ENCODE measurements around the gene RAB5B.
"Not testable (repeated sequence)": the region's sequence is repeated elsewhere in the genome, so short reads cannot be mapped to it uniquely, and the experiment has no call there.

RAB5B gene

GRCh38 chr12:55985341-55985740 lies 11.5 kb downstream of the RAB5B start:
- no peak for DNase-seq

GRCh38 chr12:55985976-55986375 lies 12.1 kb downstream of the RAB5B start:
- DNase-seq = not testable (repeated sequence)

- DNase-seq = no peak
Measured at GRCh38 chr12:55991110-55991509, 17.2 kb downstream of the RAB5B start.

- DNase-seq = no peak
Measured at GRCh38 chr12:55993230-55993853, 19.5 kb downstream of the RAB5B start.

DNA sequence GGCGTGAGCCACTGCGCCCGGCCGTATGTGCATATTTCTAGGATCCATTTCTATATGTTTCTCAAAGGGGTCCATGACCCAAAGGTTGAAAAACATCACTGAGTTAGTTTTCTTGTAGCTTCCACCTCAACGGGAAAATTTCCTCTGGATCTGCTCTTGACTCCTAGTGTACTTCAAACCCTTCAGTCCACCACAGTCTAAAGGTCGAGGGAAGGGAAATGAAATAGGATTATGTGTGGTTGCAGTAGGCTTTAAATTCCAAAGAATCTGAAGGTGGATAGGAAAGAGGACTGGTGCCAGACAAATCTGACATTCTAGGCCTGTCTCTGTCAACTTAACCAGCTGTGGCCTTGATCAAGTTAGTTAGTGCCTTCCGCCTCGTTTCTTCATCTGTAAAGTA lies 21.5 kb downstream of the RAB5B start:
- no peak for DNase-seq

GRCh38 chr12:55996201-55996714 lies 22.4 kb downstream of the RAB5B start:
- DNase-seq = peak; percentile 47

DNA sequence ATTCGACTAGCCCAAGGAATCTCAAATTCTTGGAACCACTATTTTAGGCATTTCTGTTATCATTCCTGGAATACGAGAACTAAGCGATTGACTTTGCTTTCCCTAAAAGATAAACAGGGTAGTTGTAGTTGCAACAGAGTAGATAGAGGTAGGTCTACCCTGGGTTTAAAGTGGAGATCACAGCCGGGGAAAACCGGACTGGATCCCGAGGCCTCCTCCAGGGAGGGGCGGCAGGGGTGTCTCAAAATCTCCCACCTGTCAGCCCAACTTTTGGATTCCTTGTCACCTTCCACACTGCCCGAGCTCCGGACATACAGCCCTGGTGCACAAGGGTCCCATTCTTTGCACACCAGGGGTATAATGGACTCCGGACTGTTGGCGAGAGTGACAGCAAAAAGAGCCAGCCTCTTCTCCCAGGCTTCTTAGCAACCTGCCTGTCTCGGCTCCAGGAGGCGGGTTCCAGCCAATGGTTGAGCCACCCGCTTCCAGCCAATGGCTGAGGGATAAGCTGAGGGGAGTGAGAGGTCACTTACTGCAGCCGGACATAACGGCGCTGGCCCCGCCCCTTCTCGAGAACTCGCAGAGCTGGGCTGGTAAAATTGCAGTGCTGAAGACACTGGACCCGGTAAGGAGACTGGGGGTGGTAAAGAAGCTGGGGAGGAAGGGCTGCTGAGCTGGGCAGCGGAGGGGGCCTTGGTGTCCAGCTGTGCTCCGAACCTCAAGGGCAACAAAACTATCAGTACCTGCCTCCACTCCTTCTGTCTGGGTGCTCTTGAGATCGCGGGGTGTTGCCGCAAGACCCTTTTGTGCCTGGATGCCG lies 23.0 kb downstream of the RAB5B start, which contains the start of gene SUOX:
Gene SUOX, plus strand, starts transcription at position 562 of the 820 bp plus-strand sequence. CDS start 4,946 bp downstream, outside the sequence.
- peak; percentile 74 for DNase-seq

DNA sequence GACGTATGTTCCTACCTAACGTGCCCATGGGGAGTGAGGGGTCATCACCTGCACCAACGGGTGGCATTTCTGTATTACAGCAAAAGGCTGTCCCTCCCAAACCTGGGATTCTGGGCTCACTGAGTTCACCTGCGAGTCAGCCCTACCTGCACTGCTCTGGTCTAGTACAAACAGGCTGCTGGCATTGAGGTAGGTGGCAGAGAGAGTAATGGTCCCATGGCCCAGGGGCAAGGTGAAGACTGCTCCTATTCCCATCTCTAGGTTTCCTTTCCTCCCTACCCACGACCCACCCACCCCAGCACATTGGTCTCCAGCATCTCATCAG lies 23.6 kb downstream of the RAB5B start:
- no peak for DNase-seq

- not testable (repeated sequence) for DNase-seq
Measured at GRCh38 chr12:55999522-55999921, 25.6 kb downstream of the RAB5B start.

GRCh38 chr12:55999999-56000540 lies 26.2 kb downstream of the RAB5B start:
- not testable (repeated sequence) for DNase-seq

- DNase-seq = no peak
Measured at GRCh38 chr12:56001487-56002100, 27.7 kb downstream of the RAB5B start.

GRCh38 chr12:56003376-56003775 lies 29.5 kb downstream of the RAB5B start:
- not testable (repeated sequence) for DNase-seq

GRCh38 chr12:56004211-56004610 lies 30.3 kb downstream of the RAB5B start:
- DNase-seq = no peak

- DNase-seq = peak; percentile 33
Measured at GRCh38 chr12:56007564-56008559, 34.0 kb downstream of the RAB5B start.

DNA sequence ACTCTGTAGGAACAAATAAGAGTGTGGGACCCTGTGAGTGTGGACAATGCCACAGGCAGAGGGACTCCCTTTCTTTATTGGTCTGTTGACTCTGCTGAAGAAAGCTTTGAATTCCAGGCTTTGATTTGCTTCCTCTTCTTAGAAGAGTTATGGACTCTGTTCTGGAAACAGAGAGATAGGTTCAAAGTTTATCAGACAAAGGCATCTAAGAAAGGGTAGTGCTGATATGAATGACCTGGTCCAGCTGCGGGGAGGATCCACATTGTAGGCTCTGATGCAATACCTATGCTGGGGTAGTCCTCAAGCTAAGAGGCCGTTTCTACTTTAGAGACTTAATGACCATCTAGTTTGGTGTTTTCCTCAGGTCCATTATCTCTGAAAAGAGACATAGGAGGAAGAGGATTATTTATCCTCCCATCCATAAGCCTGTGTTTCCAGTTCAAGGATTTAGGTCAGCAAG lies 36.3 kb downstream of the RAB5B start:
- no peak for DNase-seq

DNA sequence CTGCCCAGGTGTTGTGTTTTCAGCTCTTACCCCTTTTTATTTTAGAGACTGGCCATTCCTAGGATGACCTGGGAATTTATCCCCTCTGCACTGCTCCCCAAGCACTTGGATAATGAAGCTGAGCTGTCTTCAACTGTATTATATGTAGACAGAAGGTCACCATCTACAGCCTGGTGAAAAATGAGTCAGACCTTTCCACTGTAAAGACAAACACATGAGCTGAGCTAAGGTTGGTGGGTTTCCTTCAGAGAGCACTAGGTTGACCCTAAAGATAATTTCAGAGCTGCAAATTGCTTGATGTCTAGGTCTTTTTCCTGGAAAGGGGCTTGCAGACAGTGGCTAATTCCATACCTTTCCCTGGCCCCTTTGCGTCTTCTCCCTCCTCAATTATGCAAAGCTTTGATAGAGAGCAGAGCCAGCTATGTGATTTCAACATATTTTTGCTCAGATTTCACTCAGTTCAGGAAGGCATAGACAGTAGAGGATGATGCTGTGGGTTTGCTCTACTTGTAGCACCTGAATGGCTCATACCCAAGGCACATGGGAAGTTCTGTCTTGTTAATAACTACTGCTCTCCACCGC lies 37.7 kb downstream of the RAB5B start:
- DNase-seq = no peak

- no peak for DNase-seq
Measured at GRCh38 chr12:56013482-56013881, 39.6 kb downstream of the RAB5B start.

- DNase-seq = peak; percentile 4
Measured at GRCh38 chr12:56014205-56014604, 40.3 kb downstream of the RAB5B start.

DNA sequence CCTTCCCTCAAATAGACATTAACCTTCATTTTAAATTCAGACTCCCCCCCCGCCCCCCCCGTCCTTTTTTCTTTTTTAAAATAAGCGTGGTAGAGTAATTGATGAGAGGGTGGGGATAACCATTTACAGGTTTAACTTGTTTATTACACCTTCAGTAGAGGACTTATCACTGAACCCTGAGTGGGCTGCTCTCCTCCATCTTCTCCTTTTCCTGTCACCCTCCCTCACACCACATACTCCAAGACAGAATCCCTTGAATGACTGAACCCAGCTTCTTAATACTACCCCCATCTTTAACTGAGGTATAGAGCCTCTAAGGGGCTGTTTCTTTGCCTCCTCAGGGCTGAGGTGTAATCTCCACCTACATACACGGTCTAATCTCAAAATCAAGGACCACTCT lies 43.3 kb downstream of the RAB5B start:
- DNase-seq = no peak

- no peak for DNase-seq
Measured at GRCh38 chr12:56018356-56018755, 44.5 kb downstream of the RAB5B start.

DNA sequence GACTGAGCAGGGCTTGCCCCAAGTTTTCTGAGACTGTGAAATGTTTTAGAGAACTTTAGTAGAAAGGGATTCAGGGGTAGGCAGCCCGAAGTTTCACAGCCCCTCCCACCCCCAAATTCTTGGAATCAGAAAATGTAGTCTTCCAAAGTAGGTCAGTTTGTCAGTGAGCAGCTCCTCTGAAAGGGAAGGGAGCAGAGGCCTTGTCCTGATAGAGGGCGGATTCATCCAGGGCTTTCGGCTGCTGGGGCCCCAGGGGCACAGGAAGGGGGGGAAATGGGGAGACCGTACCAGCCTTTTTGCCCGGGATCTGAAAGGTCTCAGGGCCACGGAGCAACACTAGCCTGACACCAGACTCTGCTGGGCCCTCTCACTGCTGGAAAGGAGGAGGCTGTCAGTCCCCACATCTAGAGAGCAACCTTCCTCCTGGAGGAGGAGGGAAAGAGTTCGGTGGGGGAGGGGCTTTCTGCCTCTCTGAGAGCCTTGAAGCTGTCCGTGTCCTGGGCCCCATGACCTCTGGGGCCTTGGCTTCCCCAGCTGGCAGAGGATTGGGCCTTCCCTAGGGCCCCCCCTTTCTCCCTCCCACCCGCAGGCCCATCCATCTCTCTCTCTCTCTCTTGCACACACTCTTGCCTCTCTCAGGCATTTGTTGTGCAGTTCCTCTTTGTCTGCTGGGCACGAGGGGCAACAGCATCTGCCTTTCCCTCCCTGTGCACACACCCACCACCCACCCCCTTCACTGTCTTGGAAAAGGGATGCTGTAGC lies 46.7 kb downstream of the RAB5B start, which contains the start of gene IKZF4:
Gene IKZF4, plus strand, starts transcription at position 621 of the 762 bp plus-strand sequence. CDS start 451 bp downstream, outside the sequence.
- DNase-seq = no peak
